ENCODE results near the gene MAP4K5.

MAP4K5 gene

GRCh38 chr14:50497351-50497750 lies 35.0 kb downstream of the MAP4K5 start:
- in situ Hi-C loops (cut with MboI; ENCODE audit: low pct_unique_long_range_greater_than_20kb, low sequenced_read_pairs, unreplicated experiment) = no loop called here
- TF ChIP-seq CTCF (IDR thresholded peaks at IDR 0.05; ENCODE audit: extremely low read depth, insufficient read depth, missing control alignments) = no peak
- no peak for DNase-seq (ENCODE audit: low spot score)

- no peak for DNase-seq (ENCODE audit: low spot score)
- in situ Hi-C loops (cut with MboI; ENCODE audit: low pct_unique_long_range_greater_than_20kb, low sequenced_read_pairs, unreplicated experiment) = no loop called here
- TF ChIP-seq CTCF (IDR thresholded peaks at IDR 0.05; ENCODE audit: extremely low read depth, insufficient read depth, missing control alignments) = no peak
Measured at GRCh38 chr14:50489851-50490250, 42.5 kb downstream of the MAP4K5 start.

GRCh38 chr14:50488521-50488920 lies 43.8 kb downstream of the MAP4K5 start:
- no peak for TF ChIP-seq CTCF (IDR thresholded peaks at IDR 0.05; ENCODE audit: extremely low read depth, insufficient read depth, missing control alignments)
- DNase-seq (ENCODE audit: low spot score) = no peak
- in situ Hi-C loops (cut with MboI; ENCODE audit: low pct_unique_long_range_greater_than_20kb, low sequenced_read_pairs, unreplicated experiment) = no loop called here

GRCh38 chr14:50479041-50479440 lies 53.3 kb downstream of the MAP4K5 start:
- TF ChIP-seq CTCF (IDR thresholded peaks at IDR 0.05; ENCODE audit: extremely low read depth, insufficient read depth, missing control alignments) = no peak
- in situ Hi-C loops (cut with MboI; ENCODE audit: low pct_unique_long_range_greater_than_20kb, low sequenced_read_pairs, unreplicated experiment) = no loop called here
- DNase-seq (ENCODE audit: low spot score) = no peak

- DNase-seq (ENCODE audit: low spot score) = no peak
- TF ChIP-seq CTCF (IDR thresholded peaks at IDR 0.05; ENCODE audit: extremely low read depth, insufficient read depth, missing control alignments) = no peak
- in situ Hi-C loops (cut with MboI; ENCODE audit: low pct_unique_long_range_greater_than_20kb, low sequenced_read_pairs, unreplicated experiment) = no loop called here
Measured at GRCh38 chr14:50477760-50478159, 54.6 kb downstream of the MAP4K5 start.

GRCh38 chr14:50476134-50476533 lies 56.2 kb downstream of the MAP4K5 start:
- no peak for DNase-seq (ENCODE audit: low spot score)
- no peak for TF ChIP-seq CTCF (IDR thresholded peaks at IDR 0.05; ENCODE audit: extremely low read depth, insufficient read depth, missing control alignments)
- in situ Hi-C loops (cut with MboI; ENCODE audit: low pct_unique_long_range_greater_than_20kb, low sequenced_read_pairs, unreplicated experiment) = no loop called here

GRCh38 chr14:50475460-50475859 lies 56.9 kb downstream of the MAP4K5 start:
- no peak for DNase-seq (ENCODE audit: low spot score)
- no peak for TF ChIP-seq CTCF (IDR thresholded peaks at IDR 0.05; ENCODE audit: extremely low read depth, insufficient read depth, missing control alignments)
- in situ Hi-C loops (cut with MboI; ENCODE audit: low pct_unique_long_range_greater_than_20kb, low sequenced_read_pairs, unreplicated experiment) = no loop called here
